Measurements from ENCODE around the gene RPS21.

RPS21 gene

GRCh38 chr20:62386383-62387218 lies at the start of gene RPS21:
TSS of gene RPS21 (plus strand) at chr20:62387103. CDS start at chr20:62387339, 236 bp downstream.
- peak; percentile 91 for DNase-seq

DNA sequence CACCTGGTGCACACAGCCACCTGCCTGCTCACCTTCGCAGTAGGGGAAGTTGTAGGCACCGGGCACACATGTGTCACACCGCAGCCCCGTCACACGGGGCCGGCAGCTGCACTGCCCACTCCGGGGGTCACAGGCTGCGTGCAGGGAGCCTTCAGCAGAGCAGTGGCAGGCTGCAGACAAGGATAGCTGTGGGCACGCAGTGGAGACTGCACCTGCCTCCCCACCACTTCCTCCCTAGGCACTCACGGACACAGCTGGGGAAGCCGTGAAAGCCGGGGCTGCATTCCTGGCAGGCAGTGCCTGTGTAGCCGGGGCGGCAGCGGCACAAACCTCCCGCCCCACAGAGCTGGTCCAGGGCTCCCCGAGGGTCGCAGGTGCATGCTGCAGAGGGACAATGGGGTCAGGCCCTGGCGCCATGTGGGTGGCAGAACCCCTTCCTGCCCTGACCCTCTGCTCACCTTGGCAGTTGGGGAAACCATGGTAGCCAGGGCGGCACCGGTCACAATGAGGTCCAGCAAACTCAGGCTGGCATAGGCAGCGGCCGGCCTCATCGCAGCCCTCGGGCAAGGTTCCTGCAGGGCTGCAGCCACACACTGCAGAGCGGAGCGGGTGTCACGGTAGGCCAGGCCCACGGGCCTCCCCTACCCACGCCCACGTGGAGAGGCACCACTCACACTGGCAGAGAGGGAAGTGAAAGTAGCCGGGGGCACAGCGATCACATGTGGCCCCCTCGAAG lies 49.2 kb upstream of the RPS21 start:
- DNase-seq, result no peak

DNA sequence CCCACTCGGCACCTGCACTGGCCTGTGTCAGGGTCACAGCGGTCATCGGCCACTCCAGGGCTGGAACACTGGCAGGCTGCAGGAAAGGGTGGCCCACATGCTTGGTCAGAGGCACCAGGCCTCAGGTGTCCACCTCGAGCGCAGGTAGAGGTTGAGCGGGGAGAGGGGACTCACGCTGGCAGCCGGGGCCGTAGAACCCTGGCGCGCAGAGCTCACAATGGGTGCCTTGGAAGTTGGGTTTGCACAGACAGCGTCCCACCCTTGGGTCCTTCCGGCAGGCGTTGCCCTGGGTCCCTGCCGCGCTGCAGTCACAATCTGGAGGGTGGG lies 48.6 kb upstream of the RPS21 start:
- no peak for DNase-seq

- DNase-seq, result no peak
Observed at GRCh38 chr20:62339647-62340062, 47.2 kb upstream of the RPS21 start.

- no peak for DNase-seq
Observed at GRCh38 chr20:62342910-62343309, 44.0 kb upstream of the RPS21 start.

- DNase-seq, result no peak
Observed at GRCh38 chr20:62344092-62344491, 42.8 kb upstream of the RPS21 start.

- DNase-seq, result no peak
Observed at GRCh38 chr20:62344782-62345181, 42.1 kb upstream of the RPS21 start.

- DNase-seq, result no peak
Observed at GRCh38 chr20:62345681-62346370, 41.1 kb upstream of the RPS21 start.

DNA sequence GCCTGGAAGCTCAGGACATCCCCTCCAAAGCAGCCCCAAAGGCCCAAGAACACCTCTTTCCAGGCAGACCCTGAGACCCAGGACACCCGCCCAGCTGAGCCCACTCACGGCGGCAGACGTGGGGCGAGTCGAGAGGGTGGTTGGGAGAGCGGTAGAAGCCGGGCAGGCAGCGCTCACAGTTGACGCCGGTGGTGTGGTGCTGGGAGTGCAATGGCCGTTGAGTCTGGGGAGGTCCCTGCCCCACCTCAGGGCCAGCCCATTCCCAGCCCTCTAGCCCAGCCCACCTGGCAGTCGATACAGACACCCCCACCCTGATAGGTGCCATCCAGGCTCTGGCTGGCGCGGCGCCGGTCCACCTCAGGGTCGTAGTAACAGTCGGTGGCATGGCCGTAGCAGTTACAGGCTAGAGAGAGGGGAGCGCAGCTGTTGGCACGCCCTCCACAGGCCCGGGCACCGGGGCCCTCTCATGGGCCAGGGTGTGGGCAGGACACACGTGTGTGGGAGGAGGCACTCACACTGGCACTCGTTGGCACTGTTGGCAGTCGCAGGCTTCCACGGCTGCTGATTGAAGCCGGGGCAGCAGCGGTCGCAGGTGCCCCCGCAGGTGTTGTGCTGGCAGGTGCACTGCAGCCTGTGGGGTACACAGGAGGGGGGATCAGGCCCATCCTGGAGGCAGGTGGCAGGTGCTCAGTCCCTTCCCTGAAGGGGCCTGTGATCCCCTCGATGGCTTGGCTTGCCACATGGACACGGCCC lies 40.3 kb upstream of the RPS21 start:
- DNase-seq, result no peak

DNA sequence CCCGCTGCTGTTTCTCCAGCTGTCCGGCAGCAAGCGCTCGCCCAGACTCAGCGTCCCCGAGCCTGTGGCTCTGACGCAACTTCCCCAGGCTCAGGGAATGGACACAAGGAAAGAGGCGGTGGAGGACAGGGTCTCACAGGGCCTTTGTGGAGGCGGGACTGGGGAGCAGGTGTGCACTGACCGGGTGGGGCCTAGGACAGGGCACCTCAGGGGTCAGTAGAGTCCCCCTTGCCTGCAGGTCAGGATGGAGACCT lies 39.8 kb upstream of the RPS21 start:
- no peak for DNase-seq

GRCh38 chr20:62347445-62347844 lies 39.5 kb upstream of the RPS21 start:
- no peak for DNase-seq

DNA sequence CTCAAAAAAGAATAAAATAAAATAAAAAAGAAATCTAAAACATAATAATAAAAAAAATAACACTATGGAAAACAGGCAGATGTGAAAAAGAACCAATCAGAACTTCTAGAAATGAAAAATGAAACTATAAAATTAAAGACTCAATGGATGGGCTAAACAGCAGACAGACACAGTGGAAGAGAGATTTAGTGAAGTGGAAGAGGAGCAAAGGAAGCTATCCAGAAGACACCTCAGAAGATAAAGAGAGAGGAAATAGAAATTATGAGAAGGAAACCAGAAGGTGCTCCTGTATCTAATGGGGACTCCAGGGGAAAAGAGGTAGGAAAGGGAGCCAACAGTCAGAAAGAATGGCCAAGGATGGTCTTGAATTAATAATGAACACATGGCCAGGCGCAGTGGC lies 38.3 kb upstream of the RPS21 start:
- DNase-seq, result no peak

- no peak for DNase-seq
Observed at GRCh38 chr20:62349556-62350097, 37.3 kb upstream of the RPS21 start.

GRCh38 chr20:62350098-62350628 lies 36.7 kb upstream of the RPS21 start:
- no peak for DNase-seq

DNA sequence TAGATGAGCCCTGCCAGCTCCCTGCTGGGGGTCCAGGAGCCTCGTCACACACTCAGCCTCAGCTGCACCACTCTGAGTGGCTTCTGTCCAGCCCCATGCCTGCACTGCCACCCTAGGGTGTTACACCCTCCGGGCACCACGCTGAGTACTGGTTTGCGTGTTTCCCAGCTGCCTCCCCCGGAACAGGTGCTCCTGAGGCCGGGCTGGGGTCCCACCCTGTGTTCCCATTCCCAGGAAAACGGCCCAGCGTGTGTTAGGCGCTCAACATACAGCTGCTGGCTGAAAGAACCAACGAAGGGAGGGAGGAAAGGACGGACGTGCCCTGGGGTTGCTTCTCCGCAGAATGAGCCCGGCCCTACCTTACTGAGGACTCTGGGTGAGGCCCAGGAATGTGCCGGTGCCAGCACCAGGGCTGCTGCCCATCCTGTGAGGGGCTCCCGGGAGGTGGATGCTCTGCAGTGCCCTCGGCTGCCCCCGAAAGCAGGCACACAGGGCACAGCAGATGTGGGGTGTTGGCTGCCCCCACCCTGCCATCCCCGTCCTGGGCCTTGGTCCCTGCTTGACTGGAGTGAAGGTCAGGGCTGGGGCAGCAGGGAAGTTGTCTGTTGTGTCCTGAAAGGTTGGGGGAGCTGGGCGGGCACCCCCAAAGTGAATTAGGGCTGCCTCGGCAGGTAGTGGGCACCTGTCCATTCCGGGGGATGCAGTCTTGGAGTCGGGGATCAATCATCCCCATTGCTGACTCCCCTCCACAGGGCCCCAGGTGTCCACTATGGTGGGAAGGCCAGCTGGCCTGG lies 36.1 kb upstream of the RPS21 start:
- DNase-seq, result no peak

DNA sequence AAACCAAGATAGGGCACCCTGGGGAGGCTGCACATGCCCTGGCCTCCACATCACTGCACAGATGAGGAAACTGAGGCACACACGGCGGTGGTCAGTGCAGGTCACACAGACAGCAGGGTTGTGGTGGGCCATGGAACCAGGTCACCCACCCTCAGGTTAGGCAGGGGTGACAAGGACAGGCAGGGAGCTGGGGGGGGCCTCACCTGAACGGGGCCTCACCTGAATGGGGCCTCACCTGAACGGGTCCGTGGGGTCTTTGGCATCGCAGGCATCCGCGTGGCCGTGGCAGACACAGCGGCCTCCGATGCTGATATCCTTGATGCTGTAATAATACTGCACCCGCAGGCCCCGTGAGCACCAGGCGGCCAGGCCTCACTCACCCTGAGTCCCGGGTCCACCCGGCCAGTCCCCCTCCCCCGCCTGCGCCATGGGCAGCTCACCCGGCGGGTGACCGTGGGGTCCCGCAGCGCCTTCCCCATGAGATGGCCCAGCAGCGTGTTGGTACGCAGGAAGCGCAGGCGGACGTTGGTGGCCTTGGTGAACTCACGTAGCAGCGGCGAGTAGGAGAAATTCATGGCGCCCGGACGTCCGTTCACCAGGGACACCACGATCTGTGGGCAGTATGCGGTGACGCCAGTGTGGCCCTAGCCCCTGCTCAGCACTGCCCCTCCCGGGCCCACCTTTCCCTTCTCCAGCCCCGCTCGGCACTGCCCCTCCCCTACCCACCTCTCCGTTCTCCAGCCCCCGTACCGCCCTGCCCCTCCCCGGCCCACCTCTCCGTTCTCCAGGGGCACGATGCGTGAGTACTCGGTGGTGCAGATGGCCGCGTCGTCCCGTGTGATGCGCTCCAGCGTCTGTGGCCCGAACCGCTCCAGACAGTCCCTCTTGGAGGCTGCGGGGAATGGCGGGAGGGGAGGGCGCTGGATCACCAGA lies 35.2 kb upstream of the RPS21 start:
- no peak for DNase-seq

DNA sequence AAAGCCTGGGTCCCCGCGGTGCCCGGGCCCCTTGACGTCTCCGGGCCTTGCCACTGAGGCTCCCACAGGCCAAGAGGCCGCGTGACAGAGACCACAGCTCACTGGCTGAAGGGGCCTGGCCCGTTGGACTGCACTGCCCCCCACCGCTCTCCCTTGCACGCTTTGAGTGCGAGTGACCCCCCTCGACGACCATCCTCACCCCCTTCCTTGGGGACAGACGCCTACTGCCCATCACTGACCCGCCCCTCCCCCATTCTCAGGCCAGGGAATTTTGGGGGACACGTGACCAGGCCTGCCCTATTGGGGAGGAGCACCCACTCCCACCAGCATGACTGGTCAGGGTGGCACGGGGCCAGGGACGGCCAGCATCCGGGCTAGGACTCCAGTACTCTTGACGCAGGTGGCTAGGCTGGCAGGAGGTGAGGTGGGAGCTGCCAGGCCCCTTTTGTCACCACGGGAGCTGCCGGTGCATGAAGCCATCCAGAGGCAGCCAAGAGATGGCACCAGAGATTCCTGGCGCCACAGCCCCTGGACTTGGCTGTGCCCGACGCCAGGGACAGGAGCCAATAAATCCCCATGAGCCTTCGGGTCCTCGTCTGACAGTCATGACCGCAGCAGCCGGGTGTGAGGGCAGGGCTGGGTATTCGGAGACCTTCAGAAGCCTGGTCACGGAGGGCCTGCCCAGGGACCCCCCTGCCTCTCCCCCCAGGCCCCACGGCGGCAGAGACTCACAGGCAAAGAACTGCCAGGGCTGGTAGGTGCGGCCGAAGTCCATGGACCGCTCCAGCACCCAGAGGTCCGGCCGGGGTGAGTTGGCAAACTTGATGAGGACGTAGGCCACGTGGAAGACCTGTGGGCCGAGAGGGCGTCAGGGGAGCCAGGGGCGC lies 34.3 kb upstream of the RPS21 start:
- no peak for DNase-seq

GRCh38 chr20:62353289-62354030 lies 33.4 kb upstream of the RPS21 start:
- no peak for DNase-seq
